SK-N-SH treated with all-trans-retinoic acid at 6 μM for 48 hours (cell line): ENCODE results near the gene CSNK1D.

Experiments
- ATAC-seq: fragments of 200-7000 bp; cut with Tn5 transposase; 3 replicates; pipeline ENCODE4 v1.9.1; 2020; ENCODE audit warnings: mild to moderate bottlenecking, moderate library complexity
- ARNTL ChIP-seq: fragments of 450-650 bp; formaldehyde crosslinking; IDR thresholded peaks from 2 replicates; pipeline ENCODE4 v1.5.0; 2020; ENCODE audit warnings: low read depth, mild to moderate bottlenecking, moderate library complexity, borderline replicate concordance
- BACH2 ChIP-seq: fragments of 250-450 bp; sonication (Bioruptor Pico); IDR thresholded peaks from 2 replicates; pipeline ENCODE4 v1.9.0; 2021; ENCODE audit warnings: mild to moderate bottlenecking, borderline replicate concordance
- CSDC2 ChIP-seq: fragments of 250-450 bp; sonication (Bioruptor Pico); IDR thresholded peaks from 2 replicates; pipeline ENCODE4 v1.5.0; 2020; ENCODE audit warnings: mild to moderate bottlenecking, moderate library complexity
- ESRRG ChIP-seq: fragments of 250-450 bp; sonication (Bioruptor Pico); IDR thresholded peaks from 2 replicates; pipeline ENCODE4 v1.6.1; 2021; ENCODE audit warnings: mild to moderate bottlenecking
- GLIS3 ChIP-seq: fragments of 250-450 bp; sonication (Bioruptor Pico); IDR thresholded peaks from 2 replicates; pipeline ENCODE4 v1.5.0; 2020; ENCODE audit warnings: mild to moderate bottlenecking, moderate library complexity
- ISL1 ChIP-seq: fragments of 250-450 bp; sonication (Bioruptor Pico); IDR thresholded peaks from 2 replicates; pipeline ENCODE4 v2.1.2; 2022; ENCODE audit warnings: mild to moderate bottlenecking, moderate library complexity
- OSR1 ChIP-seq: fragments of 250-450 bp; sonication (Bioruptor Pico); IDR thresholded peaks from 2 replicates; pipeline ENCODE4 v1.8.0; 2022; ENCODE audit warnings: moderate library complexity, mild to moderate bottlenecking, inconsistent platforms
- PPARA ChIP-seq: fragments of 250-450 bp; sonication (Bioruptor Pico); IDR thresholded peaks from 2 replicates; pipeline ENCODE4 v1.5.0; 2020; ENCODE audit warnings: mild to moderate bottlenecking, borderline replicate concordance
- SNAI2 ChIP-seq: fragments of 250-450 bp; sonication (Bioruptor Pico); IDR thresholded peaks from 2 replicates; pipeline ENCODE4 v1.5.0; 2020; ENCODE audit warnings: mild to moderate bottlenecking, moderate library complexity
- TCF4 ChIP-seq: fragments of 250-450 bp; sonication (Bioruptor Pico); IDR thresholded peaks from 2 replicates; pipeline ENCODE4 v1.8.0; 2021; ENCODE audit warnings: mild to moderate bottlenecking, moderate library complexity, borderline replicate concordance
- TOX ChIP-seq: fragments of 250-450 bp; sonication (Bioruptor Pico); IDR thresholded peaks from 2 replicates; pipeline ENCODE4 v1.8.0; 2021; ENCODE audit warnings: mild to moderate bottlenecking, moderate library complexity, borderline replicate concordance
- TSHZ2 ChIP-seq: fragments of 250-450 bp; sonication (Bioruptor Pico); IDR thresholded peaks from 2 replicates; pipeline ENCODE4 v1.5.0; 2020; ENCODE audit warnings: mild to moderate bottlenecking, moderate library complexity
- ZC3H10 ChIP-seq: fragments of 250-450 bp; sonication (Bioruptor Pico); IDR thresholded peaks from 2 replicates; pipeline ENCODE4 v1.5.1; 2021; ENCODE audit warnings: mild to moderate bottlenecking, moderate library complexity
- ZFP30 ChIP-seq: fragments of 450-650 bp; formaldehyde crosslinking; IDR thresholded peaks from 2 replicates; pipeline ENCODE4 v1.5.0; 2022; ENCODE audit warnings: mild to moderate bottlenecking, moderate library complexity
- ZNF565 ChIP-seq: fragments of 450-650 bp; formaldehyde crosslinking; conservative IDR thresholded peaks from 2 replicates; pipeline ENCODE4 v1.5.0; 2020; ENCODE audit warnings: low read depth, mild to moderate bottlenecking, moderate library complexity
- ZNF70 ChIP-seq: fragments of 450-650 bp; formaldehyde crosslinking; IDR thresholded peaks from 2 replicates; pipeline ENCODE4 v1.5.0; 2020; ENCODE audit warnings: mild to moderate bottlenecking, moderate library complexity
- ZNF8 ChIP-seq: fragments of 450-650 bp; formaldehyde crosslinking; IDR thresholded peaks from 2 replicates; pipeline ENCODE4 v1.5.0; 2020; ENCODE audit warnings: mild to moderate bottlenecking, moderate library complexity
- TF ChIP-seq, protein P1 (sequence below): fragments of 250-450 bp; sonication (Bioruptor Pico); IDR thresholded peaks from 2 replicates; pipeline ENCODE4 v1.8.0; 2020; ENCODE audit warnings: mild to moderate bottlenecking, moderate library complexity, borderline replicate concordance
- TF ChIP-seq, protein P2 (sequence below): fragments of 250-450 bp; sonication (Bioruptor Pico); IDR thresholded peaks from 2 replicates; pipeline ENCODE4 v1.5.1; 2020; ENCODE audit warnings: low read depth, mild to moderate bottlenecking, moderate library complexity
- TF ChIP-seq, protein P3 (sequence below): fragments of 250-450 bp; sonication (Bioruptor Pico); IDR thresholded peaks from 2 replicates; pipeline ENCODE4 v1.8.0; 2021; ENCODE audit warnings: low read depth, mild to moderate bottlenecking, moderate library complexity, borderline replicate concordance

The CSNK1D gene

DNA sequence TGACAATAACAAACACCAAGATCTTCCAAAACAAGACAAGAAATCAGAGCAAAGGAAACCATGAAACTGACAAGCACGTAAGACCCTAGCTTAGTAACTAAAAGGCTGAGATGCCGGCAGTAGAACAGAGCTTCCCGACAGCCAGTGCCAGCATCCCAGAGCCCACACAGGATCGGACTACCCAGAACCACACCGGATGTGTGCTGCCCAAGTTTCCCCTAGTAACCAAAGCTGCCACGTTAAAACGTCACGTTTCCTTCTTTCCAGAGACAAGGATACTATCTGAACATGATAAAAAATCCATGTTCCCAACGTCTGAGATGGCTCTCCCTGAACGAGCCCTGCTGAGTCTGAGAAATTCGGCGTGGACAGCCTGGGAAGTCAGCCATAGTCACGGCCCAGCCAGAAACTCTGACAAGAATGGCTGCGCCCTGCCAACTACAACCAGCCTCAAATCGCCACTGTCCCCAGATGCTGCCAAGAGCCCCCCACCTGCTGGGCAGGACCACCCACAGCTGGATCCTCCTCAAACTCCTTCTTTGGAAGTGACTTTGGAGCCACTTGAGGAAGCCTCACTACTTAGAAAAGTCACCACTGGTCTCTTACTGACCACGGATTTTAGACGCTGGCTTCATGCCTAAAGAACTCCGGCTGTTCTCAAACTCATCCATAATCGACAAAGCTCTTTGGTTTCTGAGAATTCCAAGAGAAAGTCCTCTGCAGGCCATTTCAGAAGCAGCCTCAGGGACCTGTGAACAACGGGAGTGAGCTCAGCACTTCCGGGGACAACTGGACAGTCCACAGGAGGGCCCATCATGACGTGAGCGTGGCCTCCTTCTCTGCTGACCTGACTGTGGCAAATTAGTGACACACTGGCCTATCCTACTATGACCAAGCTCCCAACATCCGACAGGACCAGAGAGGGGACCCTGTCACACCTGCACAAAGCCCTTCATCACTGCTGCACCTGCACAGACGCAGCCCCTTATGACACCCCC, 77.5 kb downstream of the CSNK1D start:
- ATAC-seq, result no peak
- no peak for TF ChIP-seq ZNF565 (CRISPR knock-in tag)
- no peak for TF ChIP-seq ZNF70 (CRISPR knock-in tag)
- no peak for TF ChIP-seq ZFP30 (CRISPR knock-in tag)
- no peak for TF ChIP-seq OSR1 (CRISPR knock-in tag)
- no peak for TF ChIP-seq CSDC2 (CRISPR knock-in tag)
- no peak for TF ChIP-seq ARNTL
- no peak for TF ChIP-seq PPARA (CRISPR knock-in tag)
- TF ChIP-seq TCF4 (CRISPR knock-in tag), result no peak
- TF ChIP-seq GLIS3 (CRISPR knock-in tag), result no peak
- TF ChIP-seq, protein P1, sequence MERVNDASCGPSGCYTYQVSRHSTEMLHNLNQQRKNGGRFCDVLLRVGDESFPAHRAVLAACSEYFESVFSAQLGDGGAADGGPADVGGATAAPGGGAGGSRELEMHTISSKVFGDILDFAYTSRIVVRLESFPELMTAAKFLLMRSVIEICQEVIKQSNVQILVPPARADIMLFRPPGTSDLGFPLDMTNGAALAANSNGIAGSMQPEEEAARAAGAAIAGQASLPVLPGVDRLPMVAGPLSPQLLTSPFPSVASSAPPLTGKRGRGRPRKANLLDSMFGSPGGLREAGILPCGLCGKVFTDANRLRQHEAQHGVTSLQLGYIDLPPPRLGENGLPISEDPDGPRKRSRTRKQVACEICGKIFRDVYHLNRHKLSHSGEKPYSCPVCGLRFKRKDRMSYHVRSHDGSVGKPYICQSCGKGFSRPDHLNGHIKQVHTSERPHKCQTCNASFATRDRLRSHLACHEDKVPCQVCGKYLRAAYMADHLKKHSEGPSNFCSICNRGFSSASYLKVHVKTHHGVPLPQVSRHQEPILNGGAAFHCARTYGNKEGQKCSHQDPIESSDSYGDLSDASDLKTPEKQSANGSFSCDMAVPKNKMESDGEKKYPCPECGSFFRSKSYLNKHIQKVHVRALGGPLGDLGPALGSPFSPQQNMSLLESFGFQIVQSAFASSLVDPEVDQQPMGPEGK, result no peak
- TF ChIP-seq TOX (CRISPR knock-in tag), result no peak
- TF ChIP-seq SNAI2 (CRISPR knock-in tag), result no peak
- TF ChIP-seq, all 23 proteins: peak for 0

DNA sequence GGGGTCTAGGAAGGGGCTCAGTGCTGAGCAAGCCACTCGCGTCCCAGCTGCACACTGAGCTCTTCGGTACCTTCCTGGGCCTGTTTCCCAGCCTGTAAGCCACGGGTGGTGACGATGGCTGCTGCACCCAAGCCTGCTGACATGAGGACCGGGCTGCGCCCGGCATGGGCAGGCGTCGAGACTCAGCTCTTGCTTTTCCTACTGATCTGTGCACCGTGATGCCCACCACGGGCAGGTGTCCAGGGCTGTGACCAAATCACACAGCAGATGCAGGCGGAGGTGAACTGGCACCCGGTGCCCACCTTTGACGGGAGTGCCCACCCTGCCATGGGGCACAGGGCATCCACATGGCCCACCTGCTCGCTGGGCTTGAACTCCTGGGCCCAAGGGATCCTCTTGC, 78.7 kb downstream of the CSNK1D start:
- ATAC-seq, result no peak

More for the DNA sequence above, 78.7 kb downstream of the CSNK1D start:
- TF ChIP-seq, protein P2, sequence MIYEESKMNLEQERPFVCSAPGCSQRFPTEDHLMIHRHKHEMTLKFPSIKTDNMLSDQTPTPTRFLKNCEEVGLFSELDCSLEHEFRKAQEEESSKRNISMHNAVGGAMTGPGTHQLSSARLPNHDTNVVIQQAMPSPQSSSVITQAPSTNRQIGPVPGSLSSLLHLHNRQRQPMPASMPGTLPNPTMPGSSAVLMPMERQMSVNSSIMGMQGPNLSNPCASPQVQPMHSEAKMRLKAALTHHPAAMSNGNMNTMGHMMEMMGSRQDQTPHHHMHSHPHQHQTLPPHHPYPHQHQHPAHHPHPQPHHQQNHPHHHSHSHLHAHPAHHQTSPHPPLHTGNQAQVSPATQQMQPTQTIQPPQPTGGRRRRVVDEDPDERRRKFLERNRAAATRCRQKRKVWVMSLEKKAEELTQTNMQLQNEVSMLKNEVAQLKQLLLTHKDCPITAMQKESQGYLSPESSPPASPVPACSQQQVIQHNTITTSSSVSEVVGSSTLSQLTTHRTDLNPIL (CRISPR knock-in tag), result no peak
- TF ChIP-seq, protein P3, sequence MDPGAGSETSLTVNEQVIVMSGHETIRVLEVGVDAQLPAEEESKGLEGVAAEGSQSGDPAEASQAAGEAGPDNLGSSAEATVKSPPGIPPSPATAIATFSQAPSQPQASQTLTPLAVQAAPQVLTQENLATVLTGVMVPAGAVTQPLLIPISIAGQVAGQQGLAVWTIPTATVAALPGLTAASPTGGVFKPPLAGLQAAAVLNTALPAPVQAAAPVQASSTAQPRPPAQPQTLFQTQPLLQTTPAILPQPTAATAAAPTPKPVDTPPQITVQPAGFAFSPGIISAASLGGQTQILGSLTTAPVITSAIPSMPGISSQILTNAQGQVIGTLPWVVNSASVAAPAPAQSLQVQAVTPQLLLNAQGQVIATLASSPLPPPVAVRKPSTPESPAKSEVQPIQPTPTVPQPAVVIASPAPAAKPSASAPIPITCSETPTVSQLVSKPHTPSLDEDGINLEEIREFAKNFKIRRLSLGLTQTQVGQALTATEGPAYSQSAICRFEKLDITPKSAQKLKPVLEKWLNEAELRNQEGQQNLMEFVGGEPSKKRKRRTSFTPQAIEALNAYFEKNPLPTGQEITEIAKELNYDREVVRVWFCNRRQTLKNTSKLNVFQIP (CRISPR knock-in tag), result no peak
- TF ChIP-seq TCF4 (CRISPR knock-in tag), result no peak
- no peak for TF ChIP-seq ESRRG (CRISPR knock-in tag)
- no peak for TF ChIP-seq ISL1
- no peak for TF ChIP-seq SNAI2 (CRISPR knock-in tag)
- no peak for TF ChIP-seq OSR1 (CRISPR knock-in tag)
- no peak for TF ChIP-seq BACH2 (CRISPR knock-in tag)
- TF ChIP-seq ARNTL, result no peak
- no peak for TF ChIP-seq ZNF8
- no peak for TF ChIP-seq TOX (CRISPR knock-in tag)
- TF ChIP-seq TSHZ2 (CRISPR knock-in tag), result no peak
- TF ChIP-seq GLIS3 (CRISPR knock-in tag), result no peak
- no peak for TF ChIP-seq ZC3H10 (CRISPR knock-in tag)
